Activated CD4-positive, alpha-beta memory T cell treated with anti-CD3 and anti-CD28 coated beads for 36 hours (primary cell): ENCODE results near the gene ARHGAP32. TPM values are rescaled to one million over a fixed set of nuclear protein-coding genes. Genes with fewer than 3 reads are reported as not detected.
"Not testable (repeated sequence)": the region's sequence is repeated elsewhere in the genome, so short reads cannot be mapped to it uniquely, and the experiment has no call there.

Experiments used
- CTCF ChIA-PET: fragments of 350-600 bp; sonication (Branson Sonifier 250); formaldehyde crosslinking; loops from one replicate; lab custom pipeline; 2021; ENCODE audit warnings: antibody characterized with exemption, inconsistent platforms; lab: Charles Lee
- POLR2A ChIA-PET: fragments of 350-600 bp; sonication (Branson Sonifier 250); formaldehyde crosslinking; loops from one replicate; lab custom pipeline; 2021; ENCODE audit warnings: antibody characterized with exemption; lab: Charles Lee
- DNase-seq: peaks from one replicate; pipeline ENCODE4 v3.0.0-alpha.2; 2020
- H3K27ac Mint-ChIP-seq: one replicate; pipeline ENCODE4 v1.8.0; 2021; ENCODE audit warnings: mixed read lengths
- H3K27me3 Mint-ChIP-seq: one replicate; pipeline ENCODE4 v1.8.0; 2021; ENCODE audit warnings: mixed read lengths
- H3K36me3 Mint-ChIP-seq: one replicate; pipeline ENCODE4 v1.8.0; 2021; ENCODE audit warnings: mixed read lengths
- H3K4me1 Mint-ChIP-seq: one replicate; pipeline ENCODE4 v1.8.0; 2021; ENCODE audit warnings: low read depth, mixed read lengths
- H3K4me3 Mint-ChIP-seq: one replicate; pipeline ENCODE4 v1.8.0; 2021; ENCODE audit warnings: mild to moderate bottlenecking, mixed read lengths
- H3K9me3 Mint-ChIP-seq: one replicate; pipeline ENCODE4 v1.8.0; 2021; ENCODE audit warnings: mixed read lengths
- intact Hi-C: fragments of 100-400 bp; cut with micrococcal nuclease; formaldehyde crosslinking; loops from one replicate; pipeline ENCODE4 v1.15.1; 2023
- total RNA-seq, 2 experiments: library from RNA; stranded (reverse); gene quantifications; one replicate each; pipeline ENCODE4 v1.2.3, GENCODE V29; 2021

ARHGAP32 gene
- total RNA-seq, 2 experiments from 2014 or later = 3.7 to 4.3 TPM

- Mint-ChIP-seq H3K4me1 (no peaks in the 10 kb centered on the region), H3K4me3 (no peak overlapping the region), H3K9me3 (no peaks in the 10 kb centered on the region), H3K36me3 (no peaks in the 10 kb centered on the region), H3K27me3 (peaks cover 2% of the 10 kb centered on the region), H3K27ac (no peak overlapping the region)
- no peak for DNase-seq
- ChIA-PET POLR2A (no interaction called here), CTCF (no interaction called here)
- intact Hi-C loops = no loop called here
Observed at GRCh38 chr11:129042503-129042902, 149.6 kb downstream of the ARHGAP32 start.

DNA sequence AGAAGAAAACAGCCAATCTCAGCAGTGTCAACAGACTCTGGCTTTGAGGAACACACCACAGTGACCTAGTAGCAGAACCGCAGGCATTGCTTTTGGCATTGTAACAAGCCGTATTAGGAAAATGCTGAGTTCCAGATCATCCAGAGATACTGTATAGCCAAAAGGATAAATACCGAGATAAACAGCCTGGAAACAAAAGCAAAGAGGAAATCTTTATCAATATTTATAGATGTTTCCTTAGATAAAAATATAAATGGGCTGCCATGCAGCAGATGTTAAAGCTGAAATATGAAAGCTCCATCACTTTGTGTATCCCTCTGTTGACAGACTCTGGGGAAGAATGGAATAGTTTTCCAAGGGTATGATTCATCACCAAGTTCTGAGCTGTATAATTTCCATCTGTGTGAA is 150.5 kb downstream of the ARHGAP32 start:
- peaks cover 2% of the 10 kb centered on the region for H3K27me3 Mint-ChIP-seq
- DNase-seq = no peak
- no peaks in the 10 kb centered on the region for H3K9me3 Mint-ChIP-seq
- no peak overlapping the region for H3K27ac Mint-ChIP-seq
- H3K4me3 Mint-ChIP-seq = no peak overlapping the region
- ChIA-PET CTCF (no interaction called here), POLR2A (no interaction called here)
- intact Hi-C loops = no loop called here
- H3K4me1 Mint-ChIP-seq = no peaks in the 10 kb centered on the region
- H3K36me3 Mint-ChIP-seq = no peaks in the 10 kb centered on the region

DNA sequence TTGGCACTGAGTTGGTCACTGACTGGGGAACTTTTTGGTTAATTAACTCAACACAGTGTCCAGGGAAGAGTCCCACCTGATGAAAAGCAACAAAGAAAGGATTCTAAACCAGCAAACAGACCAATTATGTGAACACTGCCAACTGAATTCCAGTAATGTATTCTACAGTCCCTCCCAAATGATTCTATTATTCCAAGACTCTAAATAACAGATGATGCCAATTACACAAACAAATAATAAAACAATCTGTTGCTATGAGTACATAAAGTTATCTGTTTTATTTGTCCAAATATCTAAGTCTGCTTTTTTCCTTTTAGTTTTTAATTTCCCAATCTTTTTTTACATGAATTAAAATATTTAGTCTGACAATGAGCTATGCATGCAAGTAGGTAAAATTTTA is 151.2 kb downstream of the ARHGAP32 start:
- POLR2A ChIA-PET = no interaction called here
- DNase-seq = no peak
- H3K36me3 Mint-ChIP-seq = no peaks in the 10 kb centered on the region
- CTCF ChIA-PET = no interaction called here
- H3K4me1 Mint-ChIP-seq = no peaks in the 10 kb centered on the region
- peaks cover 2% of the 10 kb centered on the region for H3K27me3 Mint-ChIP-seq
- H3K4me3 Mint-ChIP-seq = no peak overlapping the region
- H3K27ac Mint-ChIP-seq = no peak overlapping the region
- intact Hi-C loops = no loop called here
- H3K9me3 Mint-ChIP-seq = no peaks in the 10 kb centered on the region

GRCh38 chr11:129035244-129035643 is 156.9 kb downstream of the ARHGAP32 start:
- Mint-ChIP-seq H3K4me3 (no peak overlapping the region), H3K36me3 (no peaks in the 10 kb centered on the region), H3K9me3 (peaks cover 3% of the 10 kb centered on the region), H3K27ac (no peak overlapping the region), H3K4me1 (no peaks in the 10 kb centered on the region), H3K27me3 (peaks cover 2% of the 10 kb centered on the region)
- POLR2A ChIA-PET = no interaction called here
- intact Hi-C loops = no loop called here
- CTCF ChIA-PET = no interaction called here
- DNase-seq = no peak

- POLR2A ChIA-PET = interaction anchor here (0.6 kb wide), 1 partner anchor 47 kb away, joined by 3 read pairs; no protein-coding TSS in a partner anchor
- Mint-ChIP-seq H3K9me3 (peaks cover 3% of the 10 kb centered on the region), H3K4me1 (no peaks in the 10 kb centered on the region), H3K27me3 (peaks cover 2% of the 10 kb centered on the region), H3K27ac (no peak overlapping the region), H3K36me3 (no peaks in the 10 kb centered on the region), H3K4me3 (no peak overlapping the region)
- CTCF ChIA-PET = no interaction called here
- intact Hi-C loops = no loop called here
- no peak for DNase-seq
Observed at GRCh38 chr11:129034001-129034400, 158.1 kb downstream of the ARHGAP32 start.

DNA sequence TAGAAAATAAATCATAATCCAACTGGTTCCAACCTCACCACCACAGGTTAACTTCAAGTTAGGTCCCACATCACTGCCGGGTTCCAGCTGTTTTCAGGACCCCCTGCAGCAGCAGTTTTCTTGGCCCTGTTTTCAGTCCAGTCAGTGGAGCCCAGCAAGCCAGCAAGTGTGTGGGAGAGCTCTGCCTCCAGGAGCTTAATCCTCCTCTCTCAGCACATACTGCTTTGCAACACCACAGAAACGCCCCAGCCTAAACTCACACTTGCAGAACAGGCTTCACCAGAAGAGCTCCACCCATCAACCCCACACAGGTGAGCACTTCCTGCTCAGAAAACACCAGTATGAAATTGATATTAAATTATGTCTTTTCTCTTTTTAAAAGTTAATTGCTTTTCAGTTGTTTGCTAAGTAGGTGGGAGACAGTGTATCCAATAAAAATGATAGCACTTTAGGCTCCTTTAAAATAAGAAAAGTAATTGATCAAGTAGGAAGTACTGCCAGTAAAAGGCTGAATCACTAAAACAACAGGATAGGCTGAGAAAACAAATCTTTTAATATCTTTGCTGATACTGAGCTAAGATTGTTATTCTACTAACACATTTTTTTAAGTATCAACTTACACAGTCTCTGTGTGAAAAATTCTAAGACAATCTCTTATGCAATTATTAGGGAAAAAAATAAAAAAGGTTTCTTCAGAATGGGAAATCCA is 168.0 kb downstream of the ARHGAP32 start:
- Mint-ChIP-seq H3K36me3 (no peaks in the 10 kb centered on the region), H3K9me3 (no peaks in the 10 kb centered on the region), H3K4me1 (peaks cover 27% of the 10 kb centered on the region), H3K27me3 (no peaks in the 10 kb centered on the region), H3K4me3 (no peak overlapping the region), H3K27ac (no peak overlapping the region)
- intact Hi-C loops = no loop called here
- ChIA-PET CTCF (no interaction called here), POLR2A (no interaction called here)
- DNase-seq = peak; percentile 15

- H3K27me3 Mint-ChIP-seq = peaks cover 2% of the 10 kb centered on the region
- H3K36me3 Mint-ChIP-seq = no peaks in the 10 kb centered on the region
- ChIA-PET CTCF (no interaction called here), POLR2A (no interaction called here)
- H3K4me1 Mint-ChIP-seq = peaks cover 30% of the 10 kb centered on the region
- no peak overlapping the region for H3K27ac Mint-ChIP-seq
- no peaks in the 10 kb centered on the region for H3K9me3 Mint-ChIP-seq
- intact Hi-C loops = no loop called here
- no peak overlapping the region for H3K4me3 Mint-ChIP-seq
- no peak for DNase-seq
Observed at GRCh38 chr11:129021295-129021694, 170.8 kb downstream of the ARHGAP32 start.

DNA sequence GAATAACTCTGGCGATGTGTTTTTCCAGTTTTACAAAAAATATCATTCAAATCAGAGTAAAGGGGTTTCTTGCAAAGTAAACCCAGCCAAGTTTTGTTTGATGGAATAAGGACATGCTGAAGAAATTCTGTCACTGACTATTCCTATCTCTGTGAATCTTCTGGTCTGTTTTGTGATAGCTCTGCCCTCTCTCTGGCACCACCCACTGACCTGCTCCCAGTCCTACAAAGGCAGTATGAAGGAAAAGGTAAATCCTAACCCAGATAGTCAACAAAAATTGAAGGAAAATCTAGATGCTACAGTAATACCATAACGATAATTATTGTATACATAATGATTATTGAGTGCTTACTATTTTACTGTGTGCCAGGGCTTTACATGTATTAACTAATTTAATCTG is 173.1 kb downstream of the ARHGAP32 start:
- Mint-ChIP-seq H3K9me3 (no peaks in the 10 kb centered on the region), H3K4me1 (peaks cover 26% of the 10 kb centered on the region), H3K27ac (no peak overlapping the region), H3K27me3 (peaks cover 2% of the 10 kb centered on the region), H3K36me3 (no peaks in the 10 kb centered on the region), H3K4me3 (no peak overlapping the region)
- intact Hi-C loops = no loop called here
- CTCF ChIA-PET = no interaction called here
- POLR2A ChIA-PET = no interaction called here
- DNase-seq = no peak

DNA sequence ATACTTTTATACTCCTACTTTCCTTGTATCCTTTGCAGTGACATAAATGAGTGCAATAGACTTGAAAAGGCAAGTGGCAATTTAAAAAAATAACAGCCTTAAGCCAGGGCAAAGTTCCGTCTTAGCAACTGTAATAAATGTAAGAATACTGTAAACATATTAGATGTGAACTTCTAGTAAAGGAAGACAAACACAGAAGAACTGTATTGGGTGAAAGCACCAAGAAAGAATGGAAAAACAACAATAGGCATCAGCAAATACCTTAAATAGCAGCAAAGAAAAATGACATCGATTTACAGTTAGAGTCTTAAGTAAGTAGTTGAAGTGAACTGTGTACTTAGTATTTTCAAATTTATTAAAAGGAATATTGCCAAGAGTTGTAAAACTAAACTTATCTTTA is 174.0 kb downstream of the ARHGAP32 start:
- Mint-ChIP-seq H3K27me3 (peaks cover 2% of the 10 kb centered on the region), H3K9me3 (no peaks in the 10 kb centered on the region), H3K27ac (no peak overlapping the region), H3K4me1 (peaks cover 22% of the 10 kb centered on the region), H3K4me3 (no peak overlapping the region), H3K36me3 (no peaks in the 10 kb centered on the region)
- DNase-seq = no peak
- ChIA-PET CTCF (no interaction called here), POLR2A (no interaction called here)
- intact Hi-C loops = no loop called here

GRCh38 chr11:129013737-129014475 is 178.2 kb downstream of the ARHGAP32 start:
- DNase-seq = no peak
- H3K36me3 Mint-ChIP-seq = no peaks in the 10 kb centered on the region
- H3K27ac Mint-ChIP-seq = no peak overlapping the region
- H3K4me3 Mint-ChIP-seq = no peak overlapping the region
- H3K27me3 Mint-ChIP-seq = peaks cover 2% of the 10 kb centered on the region
- H3K4me1 Mint-ChIP-seq = peaks cover 1% of the 10 kb centered on the region
- CTCF ChIA-PET = no interaction called here
- intact Hi-C loops = no loop called here
- POLR2A ChIA-PET = no interaction called here
- H3K9me3 Mint-ChIP-seq = no peaks in the 10 kb centered on the region

DNA sequence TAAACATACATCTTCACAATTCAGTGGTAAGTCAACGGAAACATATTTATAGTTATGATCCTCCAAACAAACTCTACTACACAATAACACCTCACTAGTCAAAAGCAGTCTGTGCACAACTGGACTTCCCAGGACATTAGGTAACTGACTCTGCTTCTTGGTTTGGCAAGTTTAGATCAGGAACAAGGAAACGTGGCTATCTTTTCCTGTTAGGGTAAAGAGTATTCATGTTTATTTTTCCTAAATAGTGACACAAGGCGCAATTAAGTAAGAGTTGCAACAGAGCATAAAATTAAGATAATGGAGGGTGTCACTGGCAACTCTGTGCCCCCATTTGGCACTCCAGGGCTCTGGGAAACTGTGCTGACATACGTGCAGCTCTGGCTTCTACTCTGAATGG is 179.2 kb downstream of the ARHGAP32 start:
- Mint-ChIP-seq H3K4me1 (no peaks in the 10 kb centered on the region), H3K27me3 (peaks cover 1% of the 10 kb centered on the region), H3K9me3 (no peaks in the 10 kb centered on the region), H3K27ac (no peak overlapping the region), H3K36me3 (no peaks in the 10 kb centered on the region), H3K4me3 (no peak overlapping the region)
- intact Hi-C loops = no loop called here
- DNase-seq = no peak
- POLR2A ChIA-PET = no interaction called here
- CTCF ChIA-PET = no interaction called here

DNA sequence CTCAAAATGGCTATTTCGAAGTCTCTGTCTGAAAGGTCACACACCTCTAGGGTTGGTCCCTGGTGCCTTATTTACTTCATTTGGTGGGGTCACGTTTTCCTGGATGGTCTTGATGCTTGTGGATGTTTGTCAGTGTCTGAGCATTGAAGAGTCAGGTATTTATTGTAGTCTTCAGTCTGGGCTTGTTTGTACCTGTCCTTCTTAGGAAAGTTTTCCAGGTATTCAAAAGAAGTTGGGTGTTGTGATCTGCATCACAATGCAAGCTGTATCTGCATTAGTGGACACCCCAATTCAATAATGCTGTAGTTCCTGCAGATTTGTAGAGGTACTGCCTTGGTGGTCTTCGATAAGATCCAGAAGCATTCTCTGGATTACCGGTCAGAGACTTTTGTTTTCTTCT is 186.0 kb downstream of the ARHGAP32 start:
- no peak overlapping the region for H3K27ac Mint-ChIP-seq
- DNase-seq = no peak
- no peak overlapping the region for H3K4me3 Mint-ChIP-seq
- no peaks in the 10 kb centered on the region for H3K36me3 Mint-ChIP-seq
- H3K4me1 Mint-ChIP-seq = no peaks in the 10 kb centered on the region
- H3K9me3 Mint-ChIP-seq = peaks cover 24% of the 10 kb centered on the region
- no peaks in the 10 kb centered on the region for H3K27me3 Mint-ChIP-seq
- CTCF ChIA-PET = no interaction called here
- intact Hi-C loops = no loop called here
- POLR2A ChIA-PET = no interaction called here

GRCh38 chr11:128999165-128999564 is 193.0 kb downstream of the ARHGAP32 start:
- H3K27ac Mint-ChIP-seq, H3K27me3 Mint-ChIP-seq, H3K4me3 Mint-ChIP-seq, DNase-seq, POLR2A ChIA-PET, intact Hi-C loops, CTCF ChIA-PET, H3K4me1 Mint-ChIP-seq: not testable (repeated sequence)
- Mint-ChIP-seq H3K36me3 (peaks cover 12% of the 10 kb centered on the region), H3K9me3 (peaks cover 41% of the 10 kb centered on the region)
